ENCODE results near the gene TM2D3. TPM values are rescaled to one million over a fixed set of nuclear protein-coding genes. Genes with fewer than 3 reads are reported as not detected.
"Not testable (repeated sequence)": the region's sequence is repeated elsewhere in the genome, so short reads cannot be mapped to it uniquely, and the experiment has no call there.

TM2D3 gene
- total RNA-seq, 1 donor from 2014 or later, result 55.3 TPM

DNA sequence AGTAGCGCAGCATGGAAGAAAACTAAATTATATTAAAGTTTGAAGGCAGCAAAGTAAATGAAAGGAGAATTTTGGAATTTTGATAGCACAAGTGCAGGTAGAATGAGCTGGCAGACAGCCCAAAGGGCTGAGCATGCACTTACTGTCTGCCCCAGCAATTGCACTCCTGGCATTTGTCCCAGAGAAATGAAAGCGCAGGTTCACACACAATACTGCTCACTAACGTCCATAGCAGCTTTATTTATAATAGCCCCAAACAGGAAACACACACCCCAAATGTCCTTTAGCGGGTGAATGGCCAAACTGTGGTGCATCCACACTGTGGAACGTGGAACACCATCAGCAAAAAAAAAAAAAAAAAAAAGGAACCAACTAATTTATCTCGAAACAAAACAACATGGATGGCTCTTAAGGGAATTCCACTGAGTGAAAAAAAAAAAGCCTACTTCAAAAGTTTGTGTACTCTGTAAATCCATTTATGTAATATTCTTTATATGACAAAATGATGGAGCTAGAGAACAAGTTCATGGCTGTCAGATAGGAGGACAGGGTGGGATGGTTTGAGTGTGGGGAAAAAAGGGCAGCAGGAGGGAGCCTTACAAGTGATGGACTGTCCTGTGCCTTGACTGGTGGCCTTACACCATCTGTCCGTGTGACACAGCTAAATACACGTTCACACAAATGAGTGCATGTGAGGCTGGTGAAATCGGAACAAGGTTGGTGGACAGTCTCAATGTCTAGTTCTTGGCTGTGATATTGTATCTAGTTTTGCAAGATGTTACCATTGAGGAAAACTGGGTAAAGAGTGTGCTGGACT lies 6.0 kb upstream of the TM2D3 start:
- H3K4me1 Mint-ChIP-seq (ENCODE audit: unreplicated experiment), result peaks cover 3% of the 10 kb centered on the region
- H3K36me3 Mint-ChIP-seq (ENCODE audit: unreplicated experiment), result peaks cover 8% of the 10 kb centered on the region
- no peaks in the 10 kb centered on the region for H3K27me3 Mint-ChIP-seq (ENCODE audit: unreplicated experiment)
- no peak overlapping the region for H3K27ac Mint-ChIP-seq (ENCODE audit: unreplicated experiment)
- no peak overlapping the region for H3K4me3 Mint-ChIP-seq (ENCODE audit: unreplicated experiment)
- TF ChIP-seq, protein P1, sequence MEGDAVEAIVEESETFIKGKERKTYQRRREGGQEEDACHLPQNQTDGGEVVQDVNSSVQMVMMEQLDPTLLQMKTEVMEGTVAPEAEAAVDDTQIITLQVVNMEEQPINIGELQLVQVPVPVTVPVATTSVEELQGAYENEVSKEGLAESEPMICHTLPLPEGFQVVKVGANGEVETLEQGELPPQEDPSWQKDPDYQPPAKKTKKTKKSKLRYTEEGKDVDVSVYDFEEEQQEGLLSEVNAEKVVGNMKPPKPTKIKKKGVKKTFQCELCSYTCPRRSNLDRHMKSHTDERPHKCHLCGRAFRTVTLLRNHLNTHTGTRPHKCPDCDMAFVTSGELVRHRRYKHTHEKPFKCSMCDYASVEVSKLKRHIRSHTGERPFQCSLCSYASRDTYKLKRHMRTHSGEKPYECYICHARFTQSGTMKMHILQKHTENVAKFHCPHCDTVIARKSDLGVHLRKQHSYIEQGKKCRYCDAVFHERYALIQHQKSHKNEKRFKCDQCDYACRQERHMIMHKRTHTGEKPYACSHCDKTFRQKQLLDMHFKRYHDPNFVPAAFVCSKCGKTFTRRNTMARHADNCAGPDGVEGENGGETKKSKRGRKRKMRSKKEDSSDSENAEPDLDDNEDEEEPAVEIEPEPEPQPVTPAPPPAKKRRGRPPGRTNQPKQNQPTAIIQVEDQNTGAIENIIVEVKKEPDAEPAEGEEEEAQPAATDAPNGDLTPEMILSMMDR (IDR thresholded peaks at IDR 0.05), result no peak
- no peaks in the 10 kb centered on the region for H3K9me3 Mint-ChIP-seq (ENCODE audit: unreplicated experiment)
- DNase-seq (ENCODE audit: extremely low spot score, unreplicated experiment), result no peak

DNA sequence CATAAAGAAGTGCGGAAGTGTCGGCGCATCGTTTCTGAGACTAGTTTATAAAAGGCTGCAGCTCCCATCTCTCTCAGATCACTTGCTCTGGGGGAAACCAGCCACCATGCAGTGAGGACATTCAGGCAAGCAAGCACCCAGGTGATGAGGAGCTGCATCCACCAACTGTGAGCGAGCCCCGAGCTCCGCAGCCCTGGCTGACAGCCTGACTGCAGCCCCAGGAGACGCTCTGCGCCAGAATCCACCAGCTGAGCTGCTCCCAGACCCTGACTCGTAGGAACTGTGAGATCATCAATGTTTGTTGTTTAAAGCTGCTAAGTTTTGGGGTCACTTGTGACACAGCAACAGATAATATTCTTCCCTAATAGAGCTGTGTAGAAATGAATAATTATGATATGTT lies 5.0 kb upstream of the TM2D3 start:
- Mint-ChIP-seq H3K36me3 (ENCODE audit: unreplicated experiment) (peaks cover 8% of the 10 kb centered on the region), H3K27me3 (ENCODE audit: unreplicated experiment) (no peaks in the 10 kb centered on the region), H3K4me3 (ENCODE audit: unreplicated experiment) (no peak overlapping the region), H3K9me3 (ENCODE audit: unreplicated experiment) (no peaks in the 10 kb centered on the region), H3K4me1 (ENCODE audit: unreplicated experiment) (peaks cover 3% of the 10 kb centered on the region), H3K27ac (ENCODE audit: unreplicated experiment) (no peak overlapping the region)
- TF ChIP-seq, protein P1 (IDR thresholded peaks at IDR 0.05), result no peak
- DNase-seq (ENCODE audit: extremely low spot score, unreplicated experiment), result no peak

DNA sequence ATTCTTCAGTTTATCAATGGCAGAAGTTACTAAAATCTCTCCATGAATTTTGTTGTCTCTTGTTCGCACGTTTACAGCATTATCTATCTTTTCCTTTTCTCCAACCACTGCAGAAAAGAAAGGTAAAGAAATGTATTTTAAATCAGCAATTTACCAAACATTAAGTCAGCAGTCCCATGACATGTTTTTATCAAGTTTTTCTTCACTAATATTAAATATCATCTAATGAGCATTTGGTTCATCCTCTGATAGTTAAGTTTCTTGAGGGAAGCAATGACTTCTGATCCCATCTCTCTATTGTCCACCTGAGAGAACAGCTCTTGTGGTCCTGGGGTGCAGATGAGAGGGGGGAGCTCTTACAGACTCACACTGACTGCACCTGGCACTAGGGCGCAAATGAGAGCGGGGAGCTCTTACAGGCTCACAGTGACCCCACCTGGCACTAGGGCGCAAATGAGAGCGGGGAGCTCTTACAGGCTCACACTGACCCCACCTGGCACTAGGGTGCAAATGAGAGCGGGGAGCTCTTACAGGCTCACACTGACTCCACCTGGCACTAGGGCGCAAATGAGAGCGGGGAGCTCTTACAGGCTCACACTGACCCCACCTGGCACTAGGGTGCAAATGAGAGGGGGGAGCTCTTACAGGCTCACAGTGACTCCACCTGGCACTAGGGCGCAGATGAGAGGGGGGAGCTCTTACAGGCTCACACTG lies 2.6 kb upstream of the TM2D3 start:
- not testable (repeated sequence) for DNase-seq (ENCODE audit: extremely low spot score, unreplicated experiment); H3K9me3 Mint-ChIP-seq (ENCODE audit: unreplicated experiment); H3K27ac Mint-ChIP-seq (ENCODE audit: unreplicated experiment); H3K4me3 Mint-ChIP-seq (ENCODE audit: unreplicated experiment); H3K36me3 Mint-ChIP-seq (ENCODE audit: unreplicated experiment); H3K27me3 Mint-ChIP-seq (ENCODE audit: unreplicated experiment)
- peaks cover 21% of the 10 kb centered on the region for H3K4me1 Mint-ChIP-seq (ENCODE audit: unreplicated experiment)

DNA sequence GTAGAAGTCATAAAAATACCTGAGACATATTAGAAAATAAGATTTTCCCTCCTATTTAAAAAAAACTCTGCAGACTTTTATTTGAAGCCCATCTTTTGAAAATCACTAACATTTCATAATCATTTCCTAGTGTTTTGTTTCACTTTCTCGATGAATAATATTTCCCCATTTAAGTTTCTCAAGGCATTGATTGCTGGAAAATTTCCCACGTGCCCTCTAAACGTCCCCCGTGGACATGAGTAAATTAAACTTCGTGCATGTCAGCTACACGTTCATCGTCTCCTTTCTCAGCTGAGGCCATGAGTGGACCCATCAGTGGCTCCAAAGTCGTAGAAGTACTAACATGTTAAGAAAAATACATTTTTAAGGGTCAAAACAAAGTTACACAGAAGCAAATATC lies 2.0 kb upstream of the TM2D3 start:
- no peaks in the 10 kb centered on the region for H3K27me3 Mint-ChIP-seq (ENCODE audit: unreplicated experiment)
- DNase-seq (ENCODE audit: extremely low spot score, unreplicated experiment), result no peak
- H3K9me3 Mint-ChIP-seq (ENCODE audit: unreplicated experiment), result no peaks in the 10 kb centered on the region
- no peak overlapping the region for H3K4me3 Mint-ChIP-seq (ENCODE audit: unreplicated experiment)
- H3K36me3 Mint-ChIP-seq (ENCODE audit: unreplicated experiment), result peaks cover 8% of the 10 kb centered on the region
- TF ChIP-seq, protein P1 (IDR thresholded peaks at IDR 0.05), result no peak
- H3K27ac Mint-ChIP-seq (ENCODE audit: unreplicated experiment), result no peak overlapping the region
- H3K4me1 Mint-ChIP-seq (ENCODE audit: unreplicated experiment), result peaks cover 26% of the 10 kb centered on the region

DNA sequence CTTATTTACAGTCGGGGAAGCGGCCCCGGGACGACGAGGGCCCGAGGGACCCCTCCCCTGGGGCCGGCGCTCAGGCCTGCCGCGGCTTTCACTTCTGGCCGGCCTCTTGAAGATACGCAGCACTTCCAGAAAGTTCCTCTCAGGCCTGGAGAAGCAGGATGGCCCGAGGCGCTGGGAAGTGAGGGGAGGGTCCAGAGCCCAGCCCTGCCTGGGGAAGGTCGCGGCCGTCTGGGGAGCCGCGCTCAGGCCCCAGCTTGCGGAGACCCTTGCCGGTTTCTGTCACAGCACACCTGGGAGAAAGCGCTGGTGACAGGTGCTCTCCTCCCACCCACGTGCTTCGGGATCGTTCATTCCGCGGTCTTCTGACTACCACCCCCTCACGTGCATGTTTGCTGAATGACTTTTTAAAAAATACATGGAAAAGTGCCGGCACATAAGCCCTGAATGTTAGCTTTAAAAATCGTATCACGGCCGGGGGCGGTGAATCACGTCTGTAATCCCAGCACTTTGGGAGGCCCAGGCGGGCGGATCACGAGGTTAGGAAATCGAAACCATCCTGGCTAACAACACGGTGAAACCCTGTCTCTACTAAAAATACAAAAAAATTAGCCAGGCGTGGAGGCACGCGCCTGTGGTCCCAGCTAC lies 727 bp upstream of the TM2D3 start:
- DNase-seq (ENCODE audit: extremely low spot score, unreplicated experiment), result no peak
- peaks cover 10% of the 10 kb centered on the region for H3K36me3 Mint-ChIP-seq (ENCODE audit: unreplicated experiment)
- peaks cover 28% of the 10 kb centered on the region for H3K4me1 Mint-ChIP-seq (ENCODE audit: unreplicated experiment)
- peak overlapping the region; percentile 92 for H3K27ac Mint-ChIP-seq (ENCODE audit: unreplicated experiment)
- no peaks in the 10 kb centered on the region for H3K27me3 Mint-ChIP-seq (ENCODE audit: unreplicated experiment)
- peak overlapping the region; percentile 88 for H3K4me3 Mint-ChIP-seq (ENCODE audit: unreplicated experiment)
- TF ChIP-seq, protein P1 (IDR thresholded peaks at IDR 0.05), result no peak
- no peaks in the 10 kb centered on the region for H3K9me3 Mint-ChIP-seq (ENCODE audit: unreplicated experiment)
